ENCODE data around the gene MYBPC1.

GRCh38 chr12:101698800-101699347 lies 104.1 kb downstream of the MYBPC1 start:
- TF ChIP-seq RAD21 (IDR thresholded peaks at IDR 0.05; ENCODE audit: low read length) (no peak), CTCF (conservative IDR thresholded peaks at IDR 0.05; ENCODE audit: low read depth, low read length) (0 out of 2 replicates have a peak, but pooled peaks have one; percentile 13), RCOR1 (IDR thresholded peaks at IDR 0.05; ENCODE audit: insufficient replicate concordance, low read length) (no peak), POLR2A (IDR thresholded peaks at IDR 0.05; ENCODE audit: low read depth, low read length) (no peak), CHD1 (IDR thresholded peaks at IDR 0.05; ENCODE audit: low read depth, low read length) (no peak), FOS (IDR thresholded peaks at IDR 0.05; ENCODE audit: low read depth, low read length) (no peak), RFX5 (IDR thresholded peaks at IDR 0.05; ENCODE audit: low read depth, low read length) (no peak), USF2 (IDR thresholded peaks at IDR 0.05; ENCODE audit: low read depth, low read length) (no peak), ELK1 (IDR thresholded peaks at IDR 0.05; ENCODE audit: borderline replicate concordance, low read depth, low read length) (no peak), MAZ (IDR thresholded peaks at IDR 0.05; ENCODE audit: borderline replicate concordance, low read depth, low read length) (no peak), BHLHE40 (IDR thresholded peaks at IDR 0.05; ENCODE audit: low read depth, low read length) (no peak), MAFK (IDR thresholded peaks at IDR 0.05; ENCODE audit: low read depth, low read length) (no peak)

All from IMR-90 (cell line).